ENCODE results near the gene TAOK3. TPM values are rescaled to one million over a fixed set of nuclear protein-coding genes. Genes with fewer than 3 reads are reported as not detected.
A peak's percentile ranks its signal among the peaks of the same experiment; 100 is the strongest.

TAOK3 gene
- total RNA-seq, 3 donors from 2014 or later: 43.5 to 57.8 (median 46.9) TPM

- TF ChIP-seq CTCF (IDR thresholded peaks at IDR 0.05) (peak in 2 of 3 donors; percentile 9 to 32), POLR2A (IDR thresholded peaks at IDR 0.05) (no peak)
- H3K27me3 ChIP-seq: no peaks in the 10 kb centered on the region
- peak; percentile 55 to 76 for DNase-seq (ENCODE audit: low spot score in 2 of 2)
- no peaks in the 10 kb centered on the region for H3K9me3 ChIP-seq
- peak overlapping the region; percentile 50 to 72 for H3K27ac ChIP-seq
- no peak overlapping the region for H3K4me3 ChIP-seq
- intact Hi-C loops (cut with DNase I; ENCODE audit: low total_unique reads): no loop called here
- H3K36me3 ChIP-seq: no peaks in the 10 kb centered on the region
- no peaks in the 10 kb centered on the region for H3K4me1 ChIP-seq
Observed at GRCh38 chr12:118120579-118121363, 251.9 kb downstream of the TAOK3 start.

GRCh38 chr12:118119449-118119879 lies 253.2 kb downstream of the TAOK3 start:
- no peak for DNase-seq (ENCODE audit: low spot score in 2 of 2)
- Histone ChIP-seq H3K27me3 (no peaks in the 10 kb centered on the region), H3K36me3 (no peaks in the 10 kb centered on the region), H3K27ac (no peak overlapping the region), H3K4me1 (no peaks in the 10 kb centered on the region), H3K9me3 (no peaks in the 10 kb centered on the region), H3K4me3 (no peak overlapping the region)
- intact Hi-C loops (cut with DNase I; ENCODE audit: low total_unique reads): no loop called here
- TF ChIP-seq POLR2A (IDR thresholded peaks at IDR 0.05) (no peak), POLR2AphosphoS5 (IDR thresholded peaks at IDR 0.05) (no peak), CTCF (IDR thresholded peaks at IDR 0.05) (no peak)

GRCh38 chr12:118109088-118109487 lies 263.6 kb downstream of the TAOK3 start:
- Histone ChIP-seq H3K4me3 (no peak overlapping the region), H3K36me3 (no peaks in the 10 kb centered on the region), H3K27me3 (no peaks in the 10 kb centered on the region), H3K9me3 (no peaks in the 10 kb centered on the region), H3K27ac (no peak overlapping the region), H3K4me1 (no peaks in the 10 kb centered on the region)
- no peak for DNase-seq (ENCODE audit: low spot score in 2 of 2)
- intact Hi-C loops (cut with DNase I; ENCODE audit: low total_unique reads): no loop called here
- TF ChIP-seq CTCF (IDR thresholded peaks at IDR 0.05) (no peak), POLR2AphosphoS5 (IDR thresholded peaks at IDR 0.05) (no peak), POLR2A (IDR thresholded peaks at IDR 0.05) (no peak)

- no peak overlapping the region for H3K4me3 ChIP-seq
- no peaks in the 10 kb centered on the region for H3K36me3 ChIP-seq
- intact Hi-C loops (cut with DNase I; ENCODE audit: low total_unique reads): no loop called here
- H3K4me1 ChIP-seq: no peaks in the 10 kb centered on the region
- TF ChIP-seq POLR2A (IDR thresholded peaks at IDR 0.05) (no peak), CTCF (IDR thresholded peaks at IDR 0.05) (no peak), POLR2AphosphoS5 (IDR thresholded peaks at IDR 0.05) (no peak)
- H3K27ac ChIP-seq: no peak overlapping the region
- no peak for DNase-seq (ENCODE audit: low spot score in 2 of 2)
- no peaks in the 10 kb centered on the region for H3K27me3 ChIP-seq
- no peaks in the 10 kb centered on the region for H3K9me3 ChIP-seq
Observed at GRCh38 chr12:118107694-118108093, 265.0 kb downstream of the TAOK3 start.

GRCh38 chr12:118107011-118107410 lies 265.7 kb downstream of the TAOK3 start:
- DNase-seq (ENCODE audit: low spot score in 2 of 2): no peak
- TF ChIP-seq POLR2A (IDR thresholded peaks at IDR 0.05) (no peak), CTCF (IDR thresholded peaks at IDR 0.05) (no peak), POLR2AphosphoS5 (IDR thresholded peaks at IDR 0.05) (no peak)

More at GRCh38 chr12:118107011-118107410, 265.7 kb downstream of the TAOK3 start:
- Histone ChIP-seq H3K27ac (no peak overlapping the region), H3K36me3 (no peaks in the 10 kb centered on the region), H3K9me3 (no peaks in the 10 kb centered on the region), H3K27me3 (no peaks in the 10 kb centered on the region), H3K4me1 (no peaks in the 10 kb centered on the region), H3K4me3 (no peak overlapping the region)
- intact Hi-C loops (cut with DNase I; ENCODE audit: low total_unique reads): no loop called here

Measured in breast epithelium (tissue), 4 donors.